Fibroblast of gingiva (primary cell): Measurements from ENCODE around the gene USP36.
"Not testable (repeated sequence)": the region's sequence is repeated elsewhere in the genome, so short reads cannot be mapped to it uniquely, and the experiment has no call there.

ENCODE experiments used
- DNase-seq: peaks from one replicate; pipeline ENCODE4 v3.0.0-alpha.2; 2011; ENCODE audit warnings: low read depth

USP36 gene

DNA sequence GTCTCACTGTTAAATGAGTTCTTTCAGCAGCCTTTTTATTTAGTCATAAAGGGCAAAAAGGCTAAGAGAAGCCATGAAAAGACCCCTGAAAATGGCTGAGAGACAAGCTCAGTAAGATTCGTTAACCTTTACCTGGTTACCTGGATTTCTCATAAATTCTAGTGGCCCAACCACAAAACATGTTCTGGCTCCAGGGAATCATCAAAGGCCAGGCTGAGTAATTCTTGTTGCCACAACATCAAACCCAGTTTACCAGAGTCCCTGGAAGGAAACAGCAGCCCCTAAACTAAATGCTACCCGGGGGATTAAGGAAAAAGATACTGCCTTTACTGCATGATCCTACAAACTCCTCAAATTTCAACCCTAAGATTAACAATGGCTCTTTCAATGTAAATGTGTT lies 74.4 kb downstream of the USP36 start:
- DNase-seq, result no peak

DNA sequence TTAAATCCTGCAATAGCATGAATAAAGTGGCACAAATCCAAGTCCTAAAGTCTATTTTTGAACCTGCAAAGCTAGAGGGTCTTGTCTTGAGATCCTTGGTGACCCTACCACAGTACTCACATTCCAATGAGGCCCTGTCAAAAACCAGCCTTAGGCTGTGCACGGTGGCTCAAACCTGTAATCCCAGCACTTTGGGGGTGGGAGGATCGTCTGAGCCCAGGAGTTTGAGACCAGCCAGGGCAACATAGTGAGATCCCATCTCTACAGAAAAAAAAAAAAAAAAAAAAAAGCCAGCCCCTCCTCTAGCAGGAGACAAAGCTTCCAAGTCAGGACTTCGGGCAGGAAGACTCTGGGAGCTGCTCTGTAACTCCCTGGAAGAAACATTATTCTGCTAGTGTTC lies 74.8 kb downstream of the USP36 start:
- no peak for DNase-seq

DNA sequence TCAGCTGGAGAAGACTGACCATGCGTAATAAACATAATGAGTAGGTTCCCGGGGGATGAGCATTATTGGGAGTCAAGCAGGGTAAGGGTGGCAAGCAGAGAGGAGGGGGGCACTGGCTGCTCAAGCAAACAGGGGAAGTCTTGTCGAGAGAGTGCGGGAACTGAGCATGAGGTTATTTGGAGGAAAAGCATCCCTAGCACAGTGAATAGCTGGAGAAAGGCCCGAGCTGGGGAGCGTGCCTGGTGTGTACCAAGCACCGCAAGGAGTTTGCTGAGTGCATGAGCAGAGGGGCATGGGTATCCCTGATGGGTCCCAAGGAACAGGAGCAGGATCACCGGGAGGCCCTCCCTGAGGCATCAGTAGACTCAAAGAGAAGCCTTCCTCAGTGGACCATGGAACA lies 75.7 kb downstream of the USP36 start:
- no peak for DNase-seq

DNA sequence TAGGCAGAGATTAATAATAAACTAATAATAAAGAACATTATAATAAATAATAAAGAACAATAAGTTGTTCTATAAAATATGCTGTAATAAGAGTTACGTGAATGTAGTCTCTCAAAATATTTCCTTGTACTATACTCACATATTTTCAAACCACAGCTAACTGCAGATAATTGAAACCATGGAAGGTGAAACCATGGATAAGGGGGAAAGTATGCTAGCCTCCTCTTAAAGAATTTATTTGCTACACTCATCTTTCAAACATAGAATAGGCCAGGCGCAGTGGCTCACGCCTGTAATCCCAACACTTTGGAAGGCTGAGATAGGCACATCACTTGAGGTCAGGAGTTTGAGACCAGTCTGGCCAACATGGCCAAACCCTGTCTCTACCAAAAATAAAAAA lies 77.1 kb downstream of the USP36 start:
- peak; percentile 47 for DNase-seq

DNA sequence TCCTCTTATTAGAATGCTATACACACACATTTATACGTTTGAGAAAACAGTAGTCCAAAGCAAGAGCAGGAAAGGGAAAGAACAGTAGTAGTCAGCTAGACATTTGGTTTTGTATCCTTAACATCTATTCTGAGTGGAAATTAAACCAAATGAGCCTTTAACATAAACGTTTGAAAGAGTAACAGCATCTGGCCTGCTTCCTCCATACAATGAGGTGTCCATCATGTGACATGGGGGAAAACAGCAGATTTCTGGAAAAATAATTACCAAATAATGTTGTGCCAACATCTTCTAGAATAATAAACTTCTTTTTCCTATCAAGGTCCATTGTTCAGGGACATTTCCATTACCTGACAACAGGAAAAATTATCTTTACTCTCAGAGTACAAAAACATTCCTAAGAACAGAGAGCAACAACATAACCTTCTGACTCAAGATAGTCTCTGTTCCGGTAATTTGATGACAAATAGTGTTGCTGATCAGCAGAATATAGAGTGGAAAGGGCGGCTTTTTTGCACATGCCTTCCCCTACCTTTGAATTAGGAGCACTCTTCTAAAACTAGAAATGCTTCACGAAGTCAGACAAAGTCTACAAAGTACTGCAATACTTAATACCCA lies 78.7 kb downstream of the USP36 start:
- DNase-seq, result no peak

DNA sequence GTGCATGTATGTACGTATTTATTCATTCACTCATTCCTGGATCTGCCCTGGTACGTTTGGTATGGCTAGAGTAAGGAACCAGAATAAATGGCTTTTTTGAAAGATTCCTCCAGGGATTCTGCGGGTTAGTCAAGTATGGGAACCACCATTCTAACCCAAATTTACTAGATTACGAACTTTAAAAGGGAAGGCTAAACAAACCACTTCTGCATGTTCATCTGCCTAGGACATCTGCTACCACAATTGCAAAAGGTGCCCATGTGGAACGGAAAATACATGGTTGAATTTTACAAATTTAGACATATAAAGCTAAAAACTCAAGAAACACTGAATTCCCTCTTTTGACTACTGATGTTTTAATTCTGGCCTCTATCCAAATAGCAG lies 80.7 kb downstream of the USP36 start:
- DNase-seq, result no peak

DNA sequence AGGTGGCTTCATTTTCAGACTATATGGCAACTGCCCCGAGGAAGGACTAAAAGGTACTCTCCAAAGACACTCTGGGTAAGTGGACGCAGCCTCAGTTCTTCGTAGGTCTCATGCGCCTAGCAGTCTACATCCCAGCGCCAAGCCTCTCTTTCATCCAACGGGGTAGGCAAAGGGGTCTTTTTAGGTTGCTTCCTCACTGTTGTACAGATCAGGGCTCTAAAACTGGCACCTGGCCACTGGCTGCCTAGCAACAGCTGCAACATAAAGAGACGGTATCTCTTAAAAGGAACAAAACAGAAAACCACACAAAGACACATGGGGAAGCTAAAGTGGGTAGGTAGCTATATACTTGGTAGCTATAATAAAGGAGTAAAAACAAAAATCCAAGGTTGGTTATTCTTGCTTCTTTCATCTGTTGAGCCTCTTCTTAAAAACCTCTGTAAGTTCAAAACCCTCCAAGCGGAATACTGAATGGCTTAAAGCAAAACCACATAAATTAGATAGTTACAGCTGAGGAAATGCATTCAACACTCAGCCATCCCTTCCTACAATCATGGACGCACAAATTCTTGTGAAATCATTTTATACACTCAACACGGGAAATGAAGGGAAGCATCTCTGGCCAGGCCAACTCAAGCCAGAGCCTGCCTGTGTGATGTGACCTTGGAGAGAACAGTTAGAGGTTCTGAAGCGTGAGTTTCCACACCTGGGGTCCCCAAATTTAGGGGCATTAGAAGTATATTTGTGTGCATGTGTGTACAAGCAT lies 81.2 kb downstream of the USP36 start:
- DNase-seq, result peak; percentile 19

DNA sequence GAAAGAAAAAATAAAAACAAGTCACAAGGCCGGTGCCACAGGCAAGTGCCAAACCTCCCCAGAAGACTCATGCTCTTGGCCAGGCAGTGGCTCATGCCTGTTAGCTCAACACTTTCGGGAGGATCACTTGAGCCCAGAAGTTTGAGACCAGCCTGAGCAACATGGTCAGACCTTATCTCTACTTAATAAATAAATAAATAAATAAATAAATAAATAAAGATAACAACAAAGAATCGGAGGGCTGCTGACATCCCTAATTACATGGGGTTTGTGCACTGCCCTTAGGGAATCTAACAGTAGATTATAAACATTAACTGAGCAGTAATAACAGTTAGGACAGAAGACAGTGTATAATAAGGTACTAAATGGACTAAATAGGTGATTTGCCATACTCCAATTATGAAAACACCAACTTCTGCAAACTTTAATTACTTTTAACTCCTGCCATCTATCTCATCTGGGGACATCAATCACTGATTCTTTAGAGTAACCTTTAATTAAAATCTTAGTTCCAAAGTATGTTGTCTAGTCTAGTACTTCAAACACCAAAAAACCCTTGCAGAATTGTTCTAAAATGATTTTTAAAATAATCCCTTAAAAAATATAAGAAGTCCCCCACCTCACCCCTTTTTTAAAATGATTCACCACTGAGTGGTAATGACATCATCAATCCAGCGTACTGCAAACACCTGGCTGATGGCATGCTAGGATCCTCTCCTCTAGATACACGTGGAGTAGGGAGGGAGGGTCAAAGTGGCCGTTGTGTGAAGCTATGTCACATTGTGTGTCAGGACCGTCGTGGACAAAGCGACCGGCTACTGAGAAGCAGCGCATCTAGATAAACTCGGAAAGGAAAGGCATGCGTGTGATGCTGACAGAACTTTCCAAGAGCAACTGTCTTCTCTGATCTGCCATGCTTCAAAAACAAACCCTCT lies 87.0 kb downstream of the USP36 start:
- no peak for DNase-seq

DNA sequence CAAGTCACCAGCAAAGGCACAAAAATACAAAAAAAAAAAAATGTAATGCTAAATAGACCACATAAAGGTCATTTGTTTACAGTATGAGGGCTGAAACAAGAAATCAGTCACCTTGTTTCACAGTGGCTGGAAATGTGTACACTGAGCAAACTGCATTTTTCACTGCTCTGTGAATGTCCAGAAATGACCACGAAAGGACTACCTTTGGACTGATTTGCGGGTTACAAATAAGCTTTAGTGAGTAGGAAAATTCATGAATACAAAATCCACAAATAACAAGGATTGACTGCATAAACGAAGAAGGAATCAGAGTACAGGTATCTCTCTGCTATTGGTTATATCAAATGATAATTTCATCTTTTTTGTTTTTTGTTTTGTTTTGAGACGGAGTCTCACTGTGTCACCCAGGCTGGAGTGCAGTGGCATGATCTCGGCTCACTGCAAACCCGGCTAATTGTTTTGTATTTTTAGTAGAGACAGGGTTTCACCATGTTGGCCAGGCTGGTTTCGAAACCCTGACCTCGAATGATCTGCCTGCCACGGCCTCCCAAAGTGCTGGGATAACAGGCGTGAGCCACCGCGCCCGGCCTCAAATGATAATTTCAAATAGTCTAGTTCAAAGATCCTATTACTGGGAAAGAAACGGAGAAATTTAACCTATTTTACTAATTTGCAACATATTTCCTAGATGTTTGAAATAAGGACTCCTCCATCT lies 89.0 kb downstream of the USP36 start:
- no peak for DNase-seq

DNA sequence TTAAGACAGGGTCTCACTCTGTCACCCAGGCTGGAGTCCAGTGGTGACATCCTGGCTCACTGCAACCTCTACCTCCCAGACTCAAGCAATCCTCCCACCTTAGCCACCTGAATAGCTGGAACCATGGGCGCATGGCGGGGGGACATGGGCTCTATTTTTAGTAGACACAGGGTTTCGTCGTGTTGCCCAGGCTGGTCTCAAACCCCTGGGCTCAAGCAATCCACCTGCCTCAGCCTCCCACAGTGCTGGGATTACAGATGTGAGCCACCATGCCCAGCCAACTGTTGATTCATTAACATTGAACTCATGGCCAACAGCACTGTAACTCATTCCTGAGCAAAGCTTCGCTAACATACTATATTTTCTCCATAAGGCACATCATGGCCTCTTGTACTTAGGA lies 89.6 kb downstream of the USP36 start:
- DNase-seq, result not testable (repeated sequence)

DNA sequence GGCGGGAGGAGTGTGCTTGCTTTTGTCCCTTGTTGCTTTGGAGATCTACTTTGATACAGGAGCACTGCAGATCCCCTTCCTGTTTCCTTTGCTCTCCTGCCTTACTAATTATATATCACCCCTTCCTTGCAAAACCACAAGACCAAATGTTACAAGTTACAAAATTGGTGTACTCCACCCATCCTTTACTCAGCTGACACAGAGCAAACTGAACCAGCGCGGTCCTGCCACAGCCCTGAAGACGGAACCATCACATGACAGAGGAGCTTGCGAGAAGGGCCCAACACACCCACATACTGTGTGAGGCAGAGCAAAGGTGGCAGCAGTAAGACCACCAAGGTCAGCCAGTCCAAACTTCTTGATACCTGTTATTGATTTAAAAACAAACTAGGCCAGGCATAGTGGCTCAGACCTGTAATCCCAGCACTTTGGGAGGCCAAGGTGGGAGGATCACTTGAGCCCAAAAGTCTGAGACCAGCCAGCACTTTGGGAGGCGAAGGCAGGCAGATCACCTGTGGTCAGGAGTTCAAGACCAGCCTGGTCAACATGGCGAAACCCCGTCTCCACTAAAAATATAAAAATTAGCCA lies 91.8 kb downstream of the USP36 start:
- DNase-seq, result peak; percentile 67

DNA sequence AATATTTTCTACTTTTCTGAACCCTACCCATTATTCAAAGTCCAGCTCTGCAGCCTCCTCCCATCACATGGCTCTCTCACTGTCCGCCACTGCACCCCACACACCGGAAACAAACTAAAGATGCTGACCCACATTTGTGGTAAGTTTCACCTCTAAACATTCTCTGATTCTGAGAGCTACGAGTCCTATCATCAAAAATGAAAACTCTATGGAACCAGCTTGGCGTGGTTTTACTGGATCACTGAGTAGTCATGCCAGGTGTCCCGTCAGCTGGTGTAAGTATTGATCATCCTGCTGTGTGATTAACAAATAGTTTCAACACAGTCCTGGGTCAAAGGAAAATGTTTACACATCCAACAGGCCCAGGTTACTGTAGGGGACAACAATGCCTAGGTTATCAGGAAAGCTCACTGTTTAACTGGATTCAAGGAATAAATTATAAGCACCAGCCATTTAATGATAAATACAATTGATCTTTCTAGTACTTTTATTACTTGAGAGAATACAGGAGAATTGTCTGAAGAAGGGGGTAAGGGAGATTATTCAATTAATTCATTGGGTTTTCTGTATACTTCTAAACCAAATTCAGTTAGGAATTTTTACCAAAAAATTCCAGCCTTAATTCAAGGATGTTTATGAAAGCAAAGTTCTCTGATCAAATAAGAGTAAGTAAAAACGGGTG lies 92.4 kb downstream of the USP36 start:
- no peak for DNase-seq

DNA sequence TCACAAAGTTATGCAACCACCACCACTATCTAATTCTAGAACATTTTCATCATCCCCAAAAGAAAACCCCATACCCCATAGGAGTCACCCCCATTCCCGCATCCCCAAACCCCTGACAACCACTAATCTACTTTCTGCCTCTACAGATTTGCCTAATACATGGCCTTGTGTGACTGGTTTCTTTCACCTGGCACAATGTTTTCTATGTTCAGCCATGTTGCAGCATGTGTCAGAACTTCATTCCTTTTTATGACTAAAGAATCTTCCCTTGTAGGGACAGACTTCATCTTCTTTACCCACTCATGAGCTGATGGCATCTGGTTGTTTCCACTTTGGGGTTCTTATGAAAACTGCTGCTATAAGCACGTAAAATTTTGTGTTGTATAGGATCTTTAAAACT lies 93.1 kb downstream of the USP36 start:
- no peak for DNase-seq

DNA sequence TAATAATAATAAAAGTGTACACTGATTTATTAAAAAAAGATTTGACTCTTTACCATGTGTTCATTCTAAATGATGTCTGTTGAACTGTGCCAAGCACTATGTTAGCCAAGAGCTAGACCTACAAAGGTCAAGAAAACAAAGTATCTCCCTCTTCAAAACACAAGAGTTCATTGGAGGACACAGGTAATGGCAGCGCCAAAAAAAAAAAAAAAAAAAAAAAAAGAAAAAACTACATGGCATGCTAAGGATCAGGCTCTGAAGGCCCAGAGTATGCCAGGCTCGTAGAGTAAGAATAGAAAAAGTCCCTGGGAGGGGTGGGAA lies 93.7 kb downstream of the USP36 start:
- no peak for DNase-seq

DNA sequence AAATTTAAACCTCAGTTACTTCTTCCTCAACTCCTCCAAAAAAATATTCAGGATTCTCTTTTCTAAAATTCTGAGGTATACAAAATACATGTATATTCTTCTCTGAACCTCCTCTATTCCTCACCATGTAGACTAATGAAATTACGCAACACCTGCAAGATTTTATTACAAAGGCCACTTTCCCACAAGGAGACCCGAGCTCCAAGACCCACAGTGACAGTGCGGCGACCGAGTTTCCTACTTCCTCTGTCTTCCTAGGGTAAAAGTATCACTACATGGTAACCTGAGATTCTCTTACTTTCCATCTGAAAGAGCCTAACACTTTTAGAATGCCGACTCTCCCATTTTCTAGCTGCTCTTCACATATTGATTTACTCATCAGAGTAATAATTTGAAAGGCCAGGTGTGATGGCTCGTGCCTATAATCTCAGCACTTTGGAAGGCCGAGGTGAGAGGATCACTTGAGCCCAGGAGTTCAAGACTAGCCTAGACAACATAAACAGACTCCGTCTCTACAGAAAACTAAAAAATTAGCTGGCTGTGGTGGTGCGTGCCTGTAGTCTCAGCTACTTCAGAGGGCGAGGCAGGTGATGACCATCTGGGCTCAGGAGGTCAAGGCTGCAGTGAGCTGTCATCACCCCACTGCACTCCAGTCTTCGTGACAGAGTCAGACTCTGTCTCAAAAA lies 94.2 kb downstream of the USP36 start:
- DNase-seq, result no peak
